NCI-H2171 (cell line): Measurements from ENCODE around the gene TTC3.
"Not testable (repeated sequence)": the region's sequence is repeated elsewhere in the genome, so short reads cannot be mapped to it uniquely, and the experiment has no call there.

Source experiments
- DNase-seq: peaks from one replicate; lab custom pipeline; 2025; lab: John Stamatoyannopoulos, UW

TTC3 gene

DNA sequence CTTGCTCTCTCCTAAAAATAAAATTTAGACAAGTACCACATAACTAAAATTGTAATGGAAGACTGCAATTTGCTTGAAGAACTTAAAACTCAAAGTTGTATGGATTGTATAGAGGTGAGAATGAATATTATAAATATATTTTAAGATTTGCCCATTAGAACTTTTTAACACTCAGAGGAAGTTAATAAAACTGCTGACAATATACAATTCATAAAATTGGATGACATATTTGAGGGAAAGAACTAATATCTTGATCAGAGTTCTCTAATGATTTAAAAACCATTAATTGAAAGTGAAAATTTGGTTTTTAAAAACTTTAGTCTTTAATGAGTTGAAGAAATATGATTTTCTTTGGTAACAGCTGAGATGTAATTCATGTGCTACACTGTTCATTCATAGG, 20.9 kb downstream of the TTC3 start:
- no peak for DNase-seq

DNA sequence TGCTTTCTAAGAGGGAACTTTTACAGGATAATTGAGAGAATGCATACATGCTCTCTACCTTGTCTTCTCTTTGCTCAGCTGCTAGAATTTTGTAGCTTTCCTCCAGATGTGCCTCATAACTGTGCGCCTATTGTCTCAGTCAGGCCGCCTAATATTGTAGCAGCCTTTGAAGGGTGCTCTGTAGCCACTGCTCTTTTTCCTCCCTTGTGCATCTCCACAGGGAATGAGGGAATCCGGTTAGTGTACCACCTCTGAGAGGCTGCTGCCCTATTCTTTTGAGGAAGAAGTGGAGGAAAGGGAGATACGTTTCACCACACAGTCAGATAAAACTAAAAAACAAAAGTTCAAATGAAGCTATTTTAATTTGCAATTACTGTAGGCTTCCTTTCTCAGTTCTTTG, 22.8 kb downstream of the TTC3 start:
- no peak for DNase-seq

DNA sequence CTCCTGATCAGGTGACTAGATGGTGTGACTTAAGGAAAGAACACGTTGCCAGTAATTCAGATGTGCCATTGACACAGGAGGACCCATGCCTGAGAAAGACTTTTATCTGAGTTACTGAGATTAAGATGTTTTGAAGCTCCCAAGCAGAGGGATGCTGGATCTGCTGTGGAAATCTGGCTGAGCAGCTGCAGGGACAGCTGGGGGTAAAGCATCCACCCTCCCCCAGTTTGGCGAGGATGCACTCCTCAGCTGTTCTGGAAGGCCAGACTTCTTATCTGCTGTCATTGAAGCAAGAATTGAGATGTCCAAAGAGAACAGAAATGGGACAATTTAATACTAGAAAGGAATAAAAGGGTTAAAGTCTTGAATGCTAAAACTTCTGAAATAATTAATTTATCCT, 25.7 kb downstream of the TTC3 start:
- DNase-seq, result no peak

DNA sequence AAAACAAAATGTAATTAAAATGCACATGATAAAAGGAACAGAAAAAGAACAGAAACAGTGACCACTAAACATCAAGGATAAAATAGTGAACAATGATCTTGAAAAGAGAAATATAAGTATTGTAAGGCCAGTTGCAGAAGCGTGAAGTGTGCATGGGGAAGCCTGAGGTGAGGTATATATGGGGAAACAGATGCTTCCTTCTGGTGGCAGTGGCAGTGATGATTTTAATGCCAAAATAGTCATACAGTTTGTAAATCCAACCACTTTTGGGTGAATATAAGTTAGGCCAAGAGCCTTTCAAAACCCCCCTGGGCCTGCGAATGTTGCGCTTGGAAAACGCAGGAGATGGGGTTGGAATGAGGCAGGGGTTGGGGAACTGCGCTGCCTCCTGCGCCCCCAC, 27.3 kb downstream of the TTC3 start:
- DNase-seq, result no peak

DNA sequence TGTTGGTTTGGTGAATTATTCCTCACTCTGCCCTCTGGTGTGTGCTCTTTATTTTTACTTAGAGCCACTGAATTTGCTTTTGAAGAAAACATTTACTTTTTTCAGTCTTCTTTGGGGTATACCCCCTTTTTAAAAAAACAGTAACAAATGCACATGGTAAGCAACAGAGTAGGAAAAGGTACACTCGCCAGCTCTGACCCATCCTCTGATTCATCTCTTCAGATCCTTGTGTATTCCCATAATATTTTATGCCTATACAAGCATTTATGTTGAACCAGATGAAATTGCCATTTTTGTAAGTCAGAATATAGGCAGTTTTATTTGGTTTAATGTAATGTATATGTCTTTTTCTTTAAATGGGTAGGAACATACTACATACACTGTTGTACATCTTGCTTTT, 28.3 kb downstream of the TTC3 start:
- no peak for DNase-seq

DNA sequence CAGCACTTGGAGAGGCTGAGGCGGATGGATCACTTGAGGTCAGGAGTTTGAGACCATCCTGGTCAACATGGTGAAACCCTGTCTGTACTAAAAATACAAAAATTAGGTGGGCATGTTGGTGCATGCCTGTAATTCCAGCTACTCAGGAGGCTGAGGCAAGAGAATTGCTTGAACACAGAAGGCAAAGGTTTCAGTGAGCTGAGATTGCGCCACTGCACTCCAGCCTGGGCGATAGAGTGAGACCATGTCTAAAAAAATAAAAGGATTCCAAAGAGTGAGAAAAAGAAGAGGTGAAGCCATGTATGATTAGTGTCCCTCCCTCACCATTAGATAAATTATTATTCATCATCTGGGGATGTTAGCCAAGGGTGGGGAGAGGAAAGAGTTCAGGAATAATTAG, 29.7 kb downstream of the TTC3 start:
- DNase-seq, result not testable (repeated sequence)

DNA sequence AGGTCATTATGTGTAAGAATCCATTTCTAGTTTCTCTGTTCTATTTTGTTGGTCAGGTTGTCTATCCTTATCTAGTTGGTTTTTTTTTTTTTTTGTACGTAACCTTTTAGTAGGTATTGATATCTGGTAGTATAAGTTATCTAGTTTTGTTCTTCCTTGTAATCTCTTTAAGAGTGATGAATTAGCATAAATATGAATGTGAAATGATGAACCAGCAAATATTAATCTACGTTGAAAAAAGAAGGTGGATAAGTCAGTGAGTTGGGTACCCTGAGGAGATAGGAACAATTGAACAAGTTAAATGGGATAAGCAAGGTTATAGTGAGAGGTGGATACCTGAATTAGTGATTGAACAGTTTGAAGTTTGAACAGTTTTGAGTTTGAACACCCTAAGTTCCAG, 33.9 kb downstream of the TTC3 start:
- DNase-seq, result no peak

DNA sequence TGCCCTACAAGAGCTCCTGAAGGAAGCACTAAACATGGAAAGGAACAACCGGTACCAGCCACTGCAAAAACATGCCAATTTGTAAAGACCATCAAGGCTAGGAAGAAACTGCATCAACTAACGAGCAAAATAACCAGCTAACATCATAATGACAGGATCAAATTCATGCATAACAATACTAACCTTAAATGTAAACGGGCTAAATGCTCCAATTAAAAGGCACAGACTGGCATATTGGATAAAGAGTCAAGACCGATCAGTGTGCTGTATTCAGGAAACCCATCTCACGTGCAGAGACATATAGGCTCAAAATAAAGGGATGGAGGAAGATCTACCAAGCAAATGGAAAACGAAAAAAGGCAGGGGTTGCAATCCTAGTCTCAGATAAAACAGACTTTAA, 38.0 kb downstream of the TTC3 start:
- not testable (repeated sequence) for DNase-seq

DNA sequence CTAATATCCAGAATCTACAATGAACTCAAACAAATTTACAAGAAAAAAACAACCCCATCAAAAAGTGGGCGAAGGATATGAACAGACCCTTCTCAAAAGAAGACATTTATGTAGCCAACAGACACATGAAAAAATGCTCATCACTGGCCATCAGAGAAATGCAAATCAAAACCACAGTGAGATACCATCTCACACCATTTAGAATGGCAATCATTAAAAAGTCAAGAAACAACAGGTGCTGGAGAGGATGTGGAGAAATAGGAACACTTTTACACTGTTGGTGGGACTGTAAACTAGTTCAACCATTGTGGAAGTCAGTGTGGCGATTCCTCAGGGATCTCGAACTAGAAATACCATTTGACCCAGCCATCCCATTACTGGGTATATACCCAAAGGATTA, 41.2 kb downstream of the TTC3 start:
- not testable (repeated sequence) for DNase-seq

DNA sequence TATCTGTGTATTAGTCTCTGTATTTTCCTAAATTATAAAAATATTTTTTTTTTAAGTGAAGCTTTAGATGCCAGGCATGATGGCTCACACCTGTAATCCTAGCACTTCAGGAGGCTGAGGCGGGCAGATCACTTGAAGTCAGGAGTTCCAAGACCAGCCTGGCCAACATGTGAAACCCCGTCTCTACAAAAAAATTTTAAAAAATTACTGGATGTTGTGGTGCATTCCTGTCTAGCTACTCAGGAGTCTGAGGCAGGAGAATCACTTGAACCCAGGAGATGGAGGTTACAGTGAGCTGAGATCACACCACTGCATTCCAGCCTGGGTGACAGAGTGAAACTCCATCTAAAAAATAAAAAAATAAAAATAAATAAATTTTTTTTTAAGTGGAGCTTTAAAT, 43.4 kb downstream of the TTC3 start:
- not testable (repeated sequence) for DNase-seq

DNA sequence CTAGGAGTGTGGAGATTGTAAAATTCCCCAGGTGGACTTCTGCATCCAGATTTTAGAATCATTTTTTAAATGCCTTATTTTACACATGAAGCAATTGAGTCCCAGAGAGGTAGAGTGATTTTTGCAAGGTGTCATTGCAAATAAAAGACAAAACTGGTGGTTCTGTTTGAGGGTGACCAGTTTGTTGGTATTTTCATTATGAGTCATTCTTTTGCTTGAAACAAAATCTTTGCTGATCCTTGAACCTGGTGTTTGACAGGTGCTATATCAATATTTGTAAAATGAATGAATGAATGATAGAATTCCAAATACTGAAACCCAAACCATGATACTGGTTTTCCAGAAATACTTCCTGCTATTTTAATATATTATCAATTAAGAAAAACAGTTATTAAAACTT, 44.1 kb downstream of the TTC3 start:
- no peak for DNase-seq

DNA sequence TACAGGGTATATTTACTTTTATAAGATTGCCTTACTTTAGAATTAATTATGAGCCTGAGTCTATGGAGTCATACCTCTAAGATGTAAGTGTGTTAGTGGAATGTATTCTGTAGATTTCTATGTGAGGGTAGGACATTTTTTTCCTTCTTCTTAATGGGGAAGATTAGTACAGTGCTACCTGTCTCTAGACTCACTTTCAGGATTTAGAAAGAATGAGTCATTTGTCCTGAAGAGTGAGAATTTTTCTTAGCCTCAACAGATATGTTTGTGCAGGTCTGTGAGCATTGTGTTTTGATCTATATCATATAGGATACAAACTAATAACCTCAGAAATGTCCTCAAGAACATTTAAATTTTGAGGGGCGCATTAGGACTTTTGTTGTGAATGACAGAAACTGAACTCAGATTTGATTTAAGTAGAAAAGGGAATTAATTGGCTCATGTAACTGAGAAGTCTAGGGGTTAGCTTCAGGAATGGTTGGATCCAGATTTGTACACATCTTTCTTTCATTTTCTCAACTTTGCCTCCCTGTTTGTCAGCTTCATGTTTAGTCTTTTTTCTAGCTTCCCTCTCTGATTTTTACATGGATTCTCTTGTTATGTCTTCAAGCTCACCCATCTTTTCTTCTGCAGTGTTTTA, 45.3 kb downstream of the TTC3 start:
- no peak for DNase-seq

DNA sequence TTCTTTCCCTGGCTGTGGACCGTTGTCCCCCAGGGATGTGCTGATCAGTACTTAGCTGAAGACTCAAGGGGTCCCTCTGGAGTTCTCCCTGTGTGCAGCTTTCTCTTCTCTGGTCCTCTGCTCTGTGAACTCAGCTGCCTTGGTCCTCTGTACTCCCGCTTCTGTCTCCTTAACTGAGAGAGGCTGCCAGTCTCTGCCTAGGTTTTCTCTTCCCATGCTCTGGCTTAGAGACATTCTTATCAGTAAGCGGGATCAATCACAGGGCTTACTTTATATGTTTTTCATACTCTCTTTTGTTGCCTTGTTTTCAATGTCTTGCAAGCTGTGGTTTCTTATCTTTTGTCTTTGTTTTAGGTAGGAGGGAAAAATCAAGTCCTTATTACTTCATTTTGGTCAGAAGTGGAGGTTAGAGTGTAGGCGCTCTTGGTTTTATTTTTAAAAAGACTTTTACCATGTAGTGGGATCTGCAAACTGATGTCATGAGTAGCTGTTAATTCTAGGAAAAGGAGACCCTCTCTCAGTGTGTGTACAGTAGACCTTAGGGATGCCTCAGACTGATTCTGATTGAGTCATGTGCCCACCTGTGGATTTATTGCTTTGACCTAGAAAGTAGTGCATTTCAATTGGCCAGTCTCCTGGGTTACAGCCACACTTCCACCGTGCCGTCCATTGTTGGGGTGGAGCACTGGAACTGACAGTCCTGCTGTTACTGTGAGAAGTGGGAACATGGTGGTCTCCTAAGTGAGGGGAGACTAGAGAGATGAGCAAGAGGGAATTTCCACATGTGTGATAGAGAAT, 46.6 kb downstream of the TTC3 start:
- no peak for DNase-seq

DNA sequence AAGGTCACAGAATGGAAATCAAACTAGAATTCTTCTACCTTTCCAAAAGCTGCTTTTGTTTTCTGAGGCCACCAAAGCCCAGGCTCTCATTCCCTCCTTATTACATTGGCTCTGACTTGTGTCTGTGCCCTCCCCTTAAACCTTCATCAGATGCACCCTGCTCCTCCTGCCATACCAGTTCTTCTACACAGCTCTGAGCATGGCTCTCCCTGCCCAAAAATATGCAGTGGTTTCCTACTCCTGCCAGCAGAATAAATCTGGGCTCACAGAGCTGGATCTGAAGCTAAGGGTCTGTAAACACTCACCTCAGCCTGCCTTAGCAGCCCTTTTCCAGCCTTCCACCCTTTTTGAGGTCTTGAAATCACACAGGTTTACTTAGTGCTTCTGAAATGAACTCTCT, 55.0 kb downstream of the TTC3 start:
- no peak for DNase-seq

DNA sequence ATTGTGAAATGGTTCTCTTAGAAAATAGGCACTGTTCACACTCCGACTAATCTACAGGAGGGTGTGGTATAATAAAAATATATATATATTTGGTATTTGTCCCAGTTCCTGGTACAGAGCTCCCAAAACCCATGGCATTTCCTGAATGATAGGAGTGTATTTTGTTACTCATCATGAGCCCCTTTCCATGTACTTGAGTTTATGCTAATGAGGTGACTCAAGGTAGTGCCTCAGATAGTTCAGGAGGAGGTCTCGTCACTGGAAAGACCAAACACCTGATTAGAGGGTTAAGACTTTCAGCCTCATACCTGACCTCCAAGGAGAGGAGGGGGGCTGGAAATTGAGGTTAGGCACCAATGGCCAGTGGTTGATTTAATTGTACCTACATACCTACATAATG, 57.9 kb downstream of the TTC3 start:
- DNase-seq, result no peak

DNA sequence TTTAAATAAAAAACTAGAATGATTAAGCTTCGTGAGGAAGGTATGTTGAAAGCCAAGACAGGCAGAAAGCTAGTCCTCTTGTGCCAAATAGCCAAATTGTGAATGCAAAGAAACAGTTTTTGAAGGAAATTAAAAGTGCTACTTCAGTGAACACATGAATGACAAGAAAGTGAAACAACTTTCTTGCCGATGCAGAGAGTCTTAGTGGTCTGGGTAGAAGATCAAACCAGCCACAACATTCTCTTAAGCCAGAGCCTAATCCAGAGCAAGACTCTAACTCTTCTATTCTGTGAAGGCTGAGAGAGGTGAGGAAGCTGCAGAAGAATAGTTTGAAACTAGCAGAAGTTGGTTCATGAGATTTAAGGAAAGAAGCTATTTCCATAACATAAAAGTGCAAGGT, 63.2 kb downstream of the TTC3 start:
- DNase-seq, result no peak

DNA sequence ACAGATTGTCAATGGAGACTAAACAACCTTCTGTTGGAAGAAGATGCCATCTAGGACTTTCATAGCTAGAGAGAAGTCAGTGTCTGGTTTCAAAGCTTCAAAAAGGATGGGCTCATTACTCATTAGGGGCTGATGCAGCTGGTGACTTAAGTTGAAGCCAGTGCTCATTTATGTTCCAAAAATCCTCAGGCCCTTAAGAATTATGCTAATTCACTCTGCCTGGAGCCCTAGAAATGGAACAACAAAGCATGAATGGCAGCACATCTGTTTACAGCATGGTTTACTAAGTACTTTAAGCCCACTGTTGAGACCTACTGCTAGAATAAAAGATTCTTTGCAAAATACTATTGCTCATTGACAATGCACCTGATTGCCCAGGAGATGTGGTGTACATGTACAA, 63.7 kb downstream of the TTC3 start:
- no peak for DNase-seq

DNA sequence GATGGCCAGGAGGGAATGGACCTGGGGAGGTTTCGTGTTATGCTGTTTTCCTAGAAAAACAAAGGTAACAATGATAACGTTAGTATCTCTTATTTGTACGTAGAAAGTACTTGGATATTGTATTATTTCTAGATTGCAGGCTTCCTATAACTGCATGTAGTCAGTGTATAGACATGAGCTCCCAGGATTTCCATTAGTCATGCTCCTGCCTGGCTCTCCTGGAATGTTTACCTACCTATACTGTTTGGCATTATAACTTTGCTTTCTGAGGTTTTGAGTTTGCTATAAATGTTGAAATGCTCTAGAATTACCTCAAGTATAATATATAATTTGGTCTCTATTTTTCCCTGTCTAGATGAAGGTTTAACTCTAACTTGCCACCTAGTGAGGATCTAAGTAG, 66.1 kb downstream of the TTC3 start:
- DNase-seq, result no peak

DNA sequence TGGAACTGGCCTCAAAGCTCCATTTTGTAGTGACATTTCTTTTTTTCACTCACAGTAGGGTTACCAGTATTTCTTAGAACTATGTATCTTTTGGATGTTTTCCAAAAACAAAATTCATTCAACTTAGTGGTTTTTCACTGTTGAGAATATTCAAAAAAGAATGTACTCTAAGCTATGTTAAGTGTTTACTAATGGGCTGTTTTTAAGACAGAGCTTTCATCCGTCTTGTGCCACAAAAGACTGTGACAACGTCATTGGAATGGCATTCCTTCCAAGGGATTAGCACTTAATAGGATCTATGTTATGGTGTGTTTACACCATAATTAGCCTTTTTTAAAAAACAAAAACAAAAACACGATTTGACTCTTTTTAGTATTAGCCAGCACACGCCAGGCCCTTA, 66.8 kb downstream of the TTC3 start:
- no peak for DNase-seq

DNA sequence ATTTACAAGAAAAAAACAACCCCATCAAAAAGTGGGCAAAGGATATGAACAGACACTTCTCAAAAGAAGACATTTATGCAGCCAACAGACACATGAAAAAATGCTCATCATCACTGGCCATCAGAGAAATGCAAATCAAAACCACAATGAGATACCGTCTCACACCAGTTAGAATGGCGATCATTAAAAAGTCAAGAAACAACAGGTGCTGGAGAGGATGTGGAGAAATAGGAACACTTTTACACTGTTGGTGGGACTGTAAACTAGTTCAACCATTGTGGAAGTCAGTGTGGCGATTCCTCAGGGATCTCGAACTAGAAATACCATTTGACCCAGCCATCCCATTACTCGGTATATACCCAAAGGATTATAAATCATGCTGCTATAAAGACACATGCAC, 70.3 kb downstream of the TTC3 start:
- DNase-seq, result not testable (repeated sequence)

DNA sequence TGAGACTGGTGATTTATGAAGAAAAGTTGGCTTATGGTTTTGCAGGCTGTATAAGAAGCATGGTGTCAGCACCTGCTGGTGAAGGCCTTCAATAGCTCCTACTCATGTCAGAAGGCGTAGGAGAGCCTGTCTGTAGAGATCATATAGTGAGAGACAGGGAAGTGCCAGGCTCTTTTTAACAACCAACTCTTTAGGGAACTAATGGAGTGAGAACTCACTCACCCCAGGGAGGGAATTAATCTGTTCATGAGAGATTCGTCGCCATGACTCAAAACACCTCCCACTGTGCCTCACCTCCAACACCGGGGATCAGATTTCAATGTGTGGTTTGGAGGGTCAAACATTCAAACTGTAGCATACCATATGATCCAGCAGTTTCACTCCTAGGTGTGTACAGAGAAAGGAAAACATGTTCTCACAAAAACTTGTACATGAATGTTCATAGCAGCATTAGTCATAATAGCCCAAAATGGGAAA, 72.6 kb downstream of the TTC3 start:
- DNase-seq, result no peak

DNA sequence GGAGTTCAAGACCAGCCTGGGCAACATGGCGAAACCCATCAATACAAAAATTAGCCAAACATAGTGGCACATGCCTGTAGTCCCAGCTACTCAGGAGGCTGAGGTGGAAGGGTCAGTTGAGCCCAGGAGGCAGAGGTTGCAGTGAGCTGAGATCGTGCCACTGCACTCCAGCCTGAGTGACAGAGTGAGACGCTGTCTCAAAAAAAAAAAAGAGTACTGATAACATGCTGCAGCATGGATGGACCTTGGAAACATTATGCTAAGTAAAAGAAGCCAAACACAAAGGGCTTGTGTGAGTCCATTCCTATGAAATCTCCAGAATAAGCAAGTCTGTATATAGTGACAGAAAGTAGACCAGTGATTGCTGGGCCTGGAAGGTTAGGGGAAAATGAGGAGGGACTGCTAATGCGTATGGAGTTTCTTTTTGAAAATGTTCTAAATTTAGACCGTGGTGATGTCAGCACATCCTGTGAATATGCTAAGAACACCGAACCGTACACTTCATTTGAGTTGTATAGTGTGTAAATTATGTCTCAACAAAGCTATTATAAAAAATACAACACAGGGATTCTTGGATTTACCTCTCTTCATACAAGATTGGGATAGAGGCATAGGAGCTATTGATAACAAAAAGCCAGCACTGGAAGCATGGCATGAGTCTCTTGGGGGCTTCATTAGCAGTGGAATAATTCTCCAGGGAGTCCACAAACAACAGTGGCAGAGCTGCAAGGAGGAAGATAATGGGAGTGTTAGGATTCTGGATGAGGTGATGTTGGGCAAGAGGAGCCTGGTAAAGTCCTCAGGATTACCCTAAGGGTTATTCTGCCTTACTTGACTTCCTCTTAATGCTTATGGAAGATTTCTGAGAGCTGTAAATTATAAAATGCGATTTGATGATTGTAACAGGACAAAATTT, 73.5 kb downstream of the TTC3 start:
- DNase-seq, result no peak

DNA sequence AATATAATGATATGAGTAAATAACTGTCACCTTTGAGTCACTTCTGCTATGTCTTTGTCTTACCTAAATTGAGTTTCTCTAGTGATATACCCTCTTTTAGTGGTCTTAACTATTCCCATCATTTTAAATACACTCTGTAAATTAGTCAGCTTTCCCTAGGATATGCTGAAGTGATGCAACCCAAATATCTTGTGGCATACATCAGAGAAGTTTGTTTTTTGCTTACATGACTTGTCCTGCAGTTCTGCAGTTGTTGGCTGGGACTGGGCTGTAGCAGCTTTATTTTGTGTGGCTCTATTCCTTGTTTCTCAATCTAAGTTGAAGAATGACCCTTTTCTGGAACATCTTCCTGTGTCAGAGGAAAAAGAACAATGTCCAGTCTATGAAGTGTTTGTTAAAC, 76.4 kb downstream of the TTC3 start:
- DNase-seq, result no peak
